ENCODE measurements around the gene CPLX4. TPM values are rescaled to one million over a fixed set of nuclear protein-coding genes. Genes with fewer than 3 reads are reported as not detected.

CPLX4 gene
- total and polyA plus RNA-seq, 2 of the 8 experiments (the other 6 are each of a cell fraction or from before 2014, with no cell fraction given): not detected

GRCh38 chr18:59344996-59345395, 26.5 kb upstream of the CPLX4 start (continued):
- TF ChIP-seq ATF2 (IDR thresholded peaks at IDR 0.05; ENCODE audit: low read length): no peak

Measured in H1 (cell line).